SKM-1 (cell line): ENCODE measurements around the gene CACNG7.

Source experiments
- DNase-seq: peaks from one replicate; lab custom pipeline; 2025; ENCODE audit not compliant: unreplicated experiment; lab: John Stamatoyannopoulos, UW

Gene CACNG7

DNA sequence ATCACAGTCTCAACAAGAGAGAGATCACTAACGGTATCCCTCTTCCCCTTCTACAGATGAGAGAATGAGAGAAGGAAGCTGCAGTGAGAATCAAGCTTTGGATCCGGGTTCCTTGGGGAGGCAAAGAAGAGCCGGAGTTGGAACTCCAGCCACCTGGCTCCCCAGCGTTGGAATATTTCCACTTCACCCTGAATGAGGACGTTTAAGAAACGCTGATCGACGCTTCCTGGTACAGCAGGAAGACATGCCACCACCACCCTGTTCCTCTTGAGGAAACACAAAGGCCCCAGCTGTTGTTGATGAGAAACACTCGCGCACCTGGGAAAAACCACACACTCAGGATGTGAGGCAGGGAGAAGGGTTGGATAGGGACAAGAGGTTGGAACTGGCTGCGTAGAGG lies 42.4 kb downstream of the CACNG7 start:
- no peak for DNase-seq

GRCh38 chr19:53951947-53952346 lies 42.9 kb downstream of the CACNG7 start:
- DNase-seq: no peak

DNA sequence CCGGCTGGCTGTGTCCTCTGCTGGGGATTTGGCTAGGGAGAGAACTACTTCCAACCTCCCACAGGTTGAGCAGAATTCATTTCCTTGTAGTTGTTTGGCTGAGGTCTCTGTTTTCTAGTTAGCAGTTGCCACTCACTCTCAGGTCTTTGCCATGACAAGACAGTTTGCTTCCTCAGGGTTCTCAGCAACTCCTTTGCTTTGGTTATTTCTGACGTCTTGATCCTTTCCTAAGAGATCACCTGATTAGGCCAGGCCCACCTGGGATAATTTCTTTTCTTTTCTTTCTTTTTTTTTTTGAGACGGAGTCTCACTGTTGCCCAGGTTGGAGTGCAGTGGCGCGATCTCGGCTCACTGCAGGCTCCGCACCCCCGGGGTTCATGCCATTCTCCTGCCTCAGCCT lies 44.3 kb downstream of the CACNG7 start:
- no peak for DNase-seq

- DNase-seq: no peak
These were observed 48.5 kb downstream of the CACNG7 start for GRCh38 chr19:53957448-53958167.

GRCh38 chr19:53958168-53958571 lies 49.1 kb downstream of the CACNG7 start:
- no peak for DNase-seq

DNA sequence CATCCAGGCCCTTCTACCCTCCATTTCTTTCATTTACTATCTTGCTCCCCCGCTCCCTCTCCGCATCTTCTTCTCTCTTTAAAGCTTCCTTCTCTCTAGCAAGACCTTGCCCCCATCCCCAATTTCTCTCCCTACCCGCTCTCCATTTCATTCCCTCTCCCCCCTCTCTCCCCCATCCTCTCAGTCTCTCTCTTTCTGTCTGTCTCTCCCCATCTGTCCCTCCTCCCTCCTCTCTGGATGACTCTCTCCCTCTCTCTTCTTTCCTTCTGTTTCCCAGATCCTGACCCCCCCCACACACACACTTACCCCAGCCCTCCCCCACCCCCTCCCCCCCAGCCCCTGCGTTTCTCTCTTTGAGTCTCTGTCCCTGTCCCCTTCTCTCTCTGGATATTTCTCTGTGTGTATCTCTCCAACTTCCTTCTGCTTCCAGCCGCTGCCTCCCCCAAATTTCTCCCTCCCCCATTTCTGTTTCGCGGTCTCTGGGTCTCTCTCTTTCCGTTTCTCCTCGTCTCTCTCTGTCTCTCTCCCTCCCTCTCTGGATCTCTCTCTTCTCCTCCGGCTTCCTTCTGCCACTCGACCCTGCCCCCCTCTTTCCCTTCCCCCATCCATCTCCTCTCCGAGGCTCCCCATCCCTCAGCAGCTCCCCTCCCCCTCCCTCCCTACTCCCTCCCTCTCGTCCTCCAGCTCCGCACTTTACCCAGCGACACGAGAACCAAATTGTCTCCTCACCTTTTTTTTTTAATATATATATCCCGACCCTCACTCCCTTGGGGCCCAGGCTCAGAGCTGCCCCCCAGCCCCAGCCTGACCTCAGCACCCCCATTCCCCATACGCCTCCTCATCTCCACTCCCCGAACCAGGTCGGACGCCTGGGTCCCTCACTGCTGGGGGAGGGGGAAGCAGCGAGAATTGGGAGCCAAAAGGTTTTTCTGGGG lies 50.0 kb downstream of the CACNG7 start:
- DNase-seq: no peak

GRCh38 chr19:53960187-53960586 lies 51.1 kb downstream of the CACNG7 start:
- no peak for DNase-seq

DNA sequence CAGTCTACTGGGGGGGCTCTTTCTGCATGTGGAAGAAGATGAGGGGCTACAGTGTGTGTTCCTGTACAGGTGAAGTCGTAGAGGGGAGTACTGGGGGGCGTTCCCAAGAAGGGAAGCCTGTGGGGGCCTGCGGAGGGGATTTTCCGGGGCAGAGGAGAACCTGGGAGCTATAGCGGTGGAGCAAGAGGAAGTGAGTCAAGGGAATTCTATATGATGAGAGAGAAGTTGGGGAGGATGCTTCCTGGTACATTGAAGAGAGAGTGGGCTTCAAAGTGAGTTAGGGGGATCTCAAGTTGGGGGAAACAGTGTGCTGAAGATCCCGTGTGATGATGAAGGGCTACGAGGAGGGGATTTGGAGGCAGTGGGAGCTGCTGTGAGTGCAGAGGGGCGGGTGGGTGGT lies 51.8 kb downstream of the CACNG7 start:
- no peak for DNase-seq

DNA sequence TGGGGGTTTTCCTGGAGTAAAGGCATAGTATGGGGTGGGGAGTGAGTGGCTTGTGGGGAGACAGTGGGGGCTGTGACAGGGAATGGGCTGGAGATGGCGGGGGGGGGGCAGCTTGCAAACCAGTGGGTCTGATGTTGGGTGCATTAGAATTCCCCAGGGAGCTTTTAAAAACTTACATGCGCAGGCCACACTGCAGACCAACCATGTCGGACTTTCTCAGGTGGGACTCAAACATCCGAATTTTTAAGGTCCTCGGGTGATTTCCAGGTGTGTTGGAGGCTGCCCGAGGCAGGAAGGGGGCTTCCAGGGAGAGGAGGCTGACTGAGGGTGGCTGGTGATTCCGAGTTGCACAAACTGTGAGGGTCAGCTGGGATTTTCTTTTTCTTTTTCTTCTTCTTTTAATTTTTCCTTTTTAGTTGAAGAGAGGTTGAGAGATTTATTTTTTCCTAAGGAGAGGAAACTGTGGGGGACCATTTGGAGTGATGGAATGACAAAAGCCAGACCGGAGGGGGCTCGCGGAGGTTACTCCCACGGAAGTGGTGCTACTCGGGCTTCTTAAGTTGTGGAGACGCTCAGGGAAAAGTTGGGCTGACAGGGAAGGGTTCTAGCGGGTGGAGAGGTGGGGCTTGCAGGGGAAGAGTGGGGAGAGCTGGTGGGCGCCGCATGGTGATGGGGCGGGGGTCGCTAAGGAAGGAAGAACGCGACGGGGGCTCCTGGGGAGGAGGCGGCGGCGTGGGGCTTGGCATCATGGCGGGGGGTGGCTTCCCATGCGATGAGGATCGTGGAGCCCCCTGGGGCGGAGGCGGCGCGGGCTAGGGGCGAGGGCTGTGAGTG lies 52.7 kb downstream of the CACNG7 start:
- no peak for DNase-seq

DNA sequence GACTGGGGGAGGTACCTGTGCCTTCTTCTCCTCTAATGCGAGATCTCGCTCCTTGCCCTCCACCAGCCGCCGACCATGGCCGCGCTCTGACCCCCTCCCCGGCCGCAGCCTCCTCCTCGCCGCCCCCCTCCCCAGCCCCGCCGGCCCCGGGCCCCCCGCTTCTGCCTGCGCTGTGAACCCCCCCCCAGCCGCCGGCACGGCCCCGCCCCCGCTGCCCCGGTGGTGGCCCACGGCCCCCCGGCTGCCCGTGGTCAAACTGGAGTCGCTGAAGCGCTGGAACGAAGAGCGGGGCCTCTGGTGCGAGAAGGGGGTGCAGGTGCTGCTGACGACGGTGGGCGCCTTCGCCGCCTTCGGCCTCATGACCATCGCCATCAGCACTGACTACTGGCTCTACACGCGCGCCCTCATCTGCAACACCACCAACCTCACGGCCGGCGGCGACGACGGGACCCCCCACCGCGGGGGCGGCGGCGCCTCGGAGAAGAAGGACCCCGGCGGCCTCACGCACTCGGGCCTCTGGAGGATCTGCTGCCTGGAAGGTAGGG lies 53.9 kb downstream of the CACNG7 start, which contains the start of gene CACNG8:
Gene CACNG8, plus strand, starts transcription at position 51 of the 545 bp plus-strand sequence.
- DNase-seq: no peak

GRCh38 chr19:53965091-53965490 lies 56.0 kb downstream of the CACNG7 start:
- DNase-seq: no peak

DNA sequence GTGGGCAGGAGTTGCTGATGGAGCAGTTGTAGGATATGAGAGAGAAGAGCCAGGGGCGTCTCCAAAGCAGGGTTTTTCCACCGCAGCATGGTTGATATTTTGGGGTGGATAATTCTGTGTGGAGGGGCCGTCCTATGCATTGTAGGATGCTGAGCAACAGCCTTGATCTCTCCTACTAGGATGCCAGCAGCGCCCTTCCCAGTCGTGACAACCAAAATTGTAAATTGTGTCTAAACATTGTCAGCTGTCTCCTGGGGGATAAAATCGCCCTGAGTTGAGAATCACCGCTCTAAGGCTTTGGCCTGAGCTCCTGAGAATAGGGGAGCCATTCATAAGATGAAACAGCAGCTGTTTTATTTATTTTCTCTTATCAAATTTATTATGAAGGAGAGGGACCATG lies 57.9 kb downstream of the CACNG7 start:
- no peak for DNase-seq

DNA sequence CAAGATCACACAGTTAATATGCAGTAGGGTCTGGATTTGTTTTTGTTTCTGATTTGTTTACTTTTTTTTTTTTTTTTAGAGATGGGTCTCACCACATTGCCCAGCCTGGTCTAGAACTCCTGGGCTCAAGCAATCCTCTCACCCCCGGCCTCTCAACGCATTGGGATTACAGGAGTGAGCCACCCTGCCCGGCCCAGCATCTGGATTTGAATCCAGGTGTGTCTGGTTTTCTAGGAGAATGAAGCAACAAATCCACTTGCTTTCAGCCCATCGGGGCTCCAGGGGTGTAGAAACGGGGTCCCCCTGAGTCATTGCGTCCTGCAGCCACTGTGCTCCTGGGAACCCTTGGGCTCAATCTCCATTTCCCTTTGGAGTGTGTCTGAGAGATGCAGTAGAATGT lies 60.3 kb downstream of the CACNG7 start:
- DNase-seq: no peak

DNA sequence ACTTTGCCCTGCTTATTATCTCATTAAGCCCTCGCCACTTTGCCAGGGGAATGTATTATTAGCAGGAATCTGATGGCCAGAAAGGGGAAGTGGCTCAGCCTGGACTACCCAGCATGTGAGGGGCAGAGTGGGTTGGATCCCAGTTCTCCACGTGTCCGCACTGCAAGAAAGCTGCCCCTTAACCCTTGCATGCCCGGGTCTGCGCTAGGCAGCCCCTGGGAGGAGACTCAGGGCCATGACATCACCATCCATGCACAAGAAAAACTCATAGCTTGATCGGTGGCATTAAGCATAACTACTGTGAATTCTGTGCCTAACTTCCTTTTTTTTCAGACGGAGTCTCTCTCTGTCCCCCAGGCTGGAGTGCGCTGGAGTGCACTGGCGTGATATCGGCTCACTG lies 62.6 kb downstream of the CACNG7 start:
- DNase-seq: no peak

DNA sequence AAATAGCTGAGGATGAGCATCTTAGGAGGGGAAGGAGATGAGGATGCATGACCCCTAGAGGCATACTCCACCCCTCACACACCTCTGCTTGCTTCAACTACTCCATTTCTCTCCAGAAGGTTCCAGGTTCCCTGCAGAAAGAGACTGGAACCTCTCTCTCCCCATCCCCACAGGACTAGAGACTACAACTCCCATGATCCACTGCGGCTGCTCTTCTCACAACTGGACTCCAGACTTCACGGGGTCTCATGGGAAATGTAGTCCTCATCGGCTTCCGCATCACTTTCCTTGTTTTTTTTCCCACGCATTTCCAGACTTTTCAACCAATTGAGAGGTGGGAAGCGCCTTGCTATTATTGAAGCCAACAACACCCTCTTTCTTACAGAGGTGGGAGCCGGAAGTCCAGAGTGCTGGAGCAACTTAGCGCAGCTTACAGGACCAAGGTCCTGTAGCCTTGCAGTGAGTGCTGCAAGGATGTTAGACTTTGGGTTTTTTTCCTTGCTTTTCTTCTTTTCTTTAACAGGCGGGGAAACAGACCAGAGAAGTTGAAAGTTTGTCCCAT lies 68.4 kb downstream of the CACNG7 start:
- peak; percentile 2 for DNase-seq

DNA sequence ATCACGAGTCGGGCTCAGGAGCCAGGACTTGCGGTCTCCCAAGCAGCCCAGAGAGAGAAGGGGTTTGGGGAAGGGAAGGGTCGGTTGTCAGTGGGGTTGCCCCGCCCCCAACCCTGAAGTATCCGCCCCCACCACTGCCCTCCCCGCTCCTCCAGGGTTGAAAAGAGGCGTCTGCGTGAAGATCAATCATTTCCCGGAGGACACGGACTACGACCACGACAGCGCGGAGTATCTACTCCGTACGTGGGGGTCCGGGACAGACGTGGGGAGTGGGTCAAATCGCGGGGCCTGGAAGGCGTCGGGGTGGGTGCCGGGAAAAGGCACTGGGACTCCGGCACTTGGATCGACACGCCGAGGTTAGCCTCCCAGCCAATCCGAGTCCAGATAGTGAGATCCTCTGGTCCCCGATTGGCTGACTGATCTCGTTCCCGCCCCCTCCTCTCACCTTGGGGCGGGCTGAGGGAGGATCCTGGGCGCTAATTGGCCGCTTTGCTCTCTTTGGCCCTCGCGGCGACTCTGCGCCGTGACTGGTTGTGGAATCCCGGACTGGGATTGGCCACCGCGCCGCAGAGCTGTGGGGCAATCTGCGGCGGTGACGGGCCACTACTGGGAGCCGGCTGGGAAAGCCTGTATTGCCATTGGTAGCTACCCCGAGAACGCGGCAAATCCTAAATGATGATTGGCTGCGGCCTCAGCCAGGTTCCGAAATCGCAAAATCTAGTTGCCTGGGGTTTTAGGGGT lies 69.1 kb downstream of the CACNG7 start:
- peak; percentile 4 for DNase-seq

DNA sequence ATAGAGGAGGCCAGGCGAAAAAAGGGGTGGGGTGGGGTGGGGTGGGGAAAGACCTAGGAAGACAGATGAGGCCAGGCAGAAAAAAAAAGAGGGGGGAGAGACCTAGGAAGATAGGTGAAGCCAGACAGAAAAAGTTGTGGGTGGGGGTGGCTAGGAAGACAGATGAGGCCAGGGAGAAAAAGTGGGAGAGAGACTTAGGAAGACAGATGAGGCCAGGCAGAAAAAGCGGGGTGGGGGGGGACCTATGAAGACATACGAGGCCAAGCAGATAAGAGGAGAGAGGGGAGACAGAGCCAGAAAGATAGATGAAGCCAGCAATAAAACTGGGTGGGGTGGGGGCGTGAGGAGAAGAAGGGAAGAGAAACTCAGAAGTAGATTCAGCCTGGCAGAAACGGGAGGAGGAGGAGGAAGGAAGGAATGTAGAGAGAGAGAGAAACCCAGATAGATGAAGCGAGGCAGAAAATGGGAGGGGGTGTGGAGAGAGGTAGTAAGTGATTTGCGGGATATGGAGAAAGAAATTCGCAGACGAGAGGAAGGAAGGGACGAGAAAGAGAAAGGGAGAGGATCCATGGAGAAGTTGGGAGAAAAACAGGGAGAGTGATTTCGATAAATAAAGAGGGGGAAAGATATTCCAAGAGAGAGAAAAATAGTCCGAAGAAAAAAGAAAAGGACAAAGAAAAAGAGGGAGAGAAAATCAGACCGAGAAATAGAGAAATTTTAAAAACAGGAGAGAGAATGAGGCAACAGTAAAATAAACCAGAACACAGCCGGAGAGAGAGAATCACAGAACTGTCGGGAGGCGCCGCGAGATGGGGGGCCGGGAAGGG lies 70.1 kb downstream of the CACNG7 start:
- DNase-seq: no peak

- DNase-seq: no peak
These were observed 71.7 kb downstream of the CACNG7 start for GRCh38 chr19:53980539-53981375.
